Heart left ventricle (tissue), 13 donors: ENCODE measurements around the gene INHBE.

Source experiments
- CTCF ChIP-seq, 12 donors: fragments of 200-600 bp; sonication (generic) in 4 of 12; IDR thresholded peaks; one replicate each; pipeline versions ENCODE4 v1.5.0 to v1.8.0; 2018 to 2022; ENCODE audit warnings: antibody characterized with exemption in 12 of 12, mild to moderate bottlenecking in 5 of 12
- POLR2A ChIP-seq, 2 donors: fragments of 450-650 bp; IDR thresholded peaks; one replicate each; pipeline ENCODE4 v1.6.1; 2017; ENCODE audit warnings: antibody characterized with exemption in 2 of 2, mild to moderate bottlenecking in 2 of 2, moderate library complexity in 2 of 2
- donor health status: ischemic (EF 13 %, LVEDD 7.1; RV severe dilation, severe dysfunction).
- donor health status: DM: no; HTN: yes; CAD: no.
- donor health status: DM: no; HTN: no; CAD: no.
- donor health status: ischemic (EF 25% LVEDD 6.9; RV normal size, moderate dysfunction).
- donor health status: ischemic (EF 25% LVEDD 5.7; RV mildly dilated, moderate dysfunction).
- donor health status: ischemic (EF 35%, LVEDD 5.7; RV mildly dilated, moderate dysfunction).
- donor health status: nonischemic (EF 11% LVEDD 7.7; RV severe dilation, severe dysfunction).
- donor health status: DM: yes; HTN: yes; CAD: no.
- donor health status: PGD.
- donor health status: ischemic (EF 29% LVEDD 5.4; RV normal size, mild dysfunction).
- donor health status: nonischemic (EF 23%, LVEDD 6.1; RV moderate dilation, normal function).

DNA sequence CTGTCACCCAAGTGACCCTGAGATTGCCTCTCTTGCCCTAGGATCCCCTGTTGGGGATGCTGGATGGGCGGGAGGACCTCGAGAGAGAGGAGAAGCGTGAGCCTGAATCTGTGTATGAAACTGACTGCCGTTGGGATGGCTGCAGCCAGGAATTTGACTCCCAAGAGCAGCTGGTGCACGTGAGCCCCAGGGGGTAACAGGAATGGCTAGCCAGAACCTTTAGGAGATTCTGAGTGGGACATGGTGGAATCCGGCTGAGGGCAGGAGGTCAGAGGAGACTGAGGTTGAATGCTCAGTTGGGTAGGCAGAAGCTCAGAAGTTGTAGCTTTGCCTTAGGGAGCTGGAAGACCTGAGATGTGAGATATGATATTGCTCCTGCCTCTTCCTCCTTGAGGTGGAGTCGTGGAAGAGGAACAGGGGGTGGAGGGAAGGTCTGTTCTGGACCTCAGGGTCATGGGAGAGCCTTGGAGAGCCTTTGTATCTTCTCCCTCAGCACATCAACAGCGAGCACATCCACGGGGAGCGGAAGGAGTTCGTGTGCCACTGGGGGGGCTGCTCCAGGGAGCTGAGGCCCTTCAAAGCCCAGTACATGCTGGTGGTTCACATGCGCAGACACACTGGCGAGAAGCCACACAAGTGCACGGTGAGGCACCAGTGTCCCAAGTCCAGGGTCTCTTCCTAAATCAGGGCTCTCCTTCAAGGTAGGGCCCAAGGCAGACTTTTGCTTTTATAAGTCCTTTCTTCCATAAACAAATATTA lies 10.8 kb downstream of the INHBE start:
- no peak for TF ChIP-seq CTCF (IDR thresholded peaks at IDR 0.05)
- TF ChIP-seq POLR2A (IDR thresholded peaks at IDR 0.05) = no peak
